ENCODE data around the gene LONP1.
"Not testable (repeated sequence)": the region's sequence is repeated elsewhere in the genome, so short reads cannot be mapped to it uniquely, and the experiment has no call there.

LONP1 gene

DNA sequence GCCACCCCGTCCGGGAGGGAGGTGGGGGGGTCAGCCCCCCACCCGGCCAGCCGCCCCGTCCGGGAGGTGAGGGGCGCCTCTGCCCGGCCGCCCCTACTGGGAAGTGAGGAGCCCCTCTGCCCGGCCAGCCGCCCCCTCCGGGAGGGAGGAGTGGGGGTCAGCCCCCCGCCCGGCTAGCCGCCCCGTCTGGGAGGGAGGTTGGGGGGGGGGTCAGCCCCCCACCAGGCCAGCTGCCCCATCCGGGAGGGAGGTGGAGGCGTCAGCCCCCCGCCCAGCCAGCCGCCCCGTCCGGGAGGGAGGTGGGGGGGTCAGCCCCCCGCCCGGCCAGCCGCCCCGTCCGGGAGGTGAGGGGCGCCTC is 17.9 kb downstream of the LONP1 start:
- H3K27me3 ChIP-seq (replicated peaks in 2 of 5; ENCODE audit: control insufficient read depth in 4 of 5, insufficient read depth in 5 of 5, low read length in 4 of 5); H3K9me3 ChIP-seq (ENCODE audit: control extremely low read depth in 1 of 5, control insufficient read depth in 4 of 5, insufficient read depth in 2 of 5, low read depth in 1 of 5, low read length in 4 of 5); POLR2A ChIA-PET; DNase-seq; H3K4me3 ChIP-seq (ENCODE audit: control insufficient read depth in 1 of 7, extremely low read depth in 1 of 7, insufficient read depth in 4 of 7, low read depth in 2 of 7, low read length in 6 of 7); H3K27ac ChIP-seq (ENCODE audit: insufficient read depth in 1 of 2, low read depth in 1 of 2, low read length in 2 of 2, poor library complexity in 1 of 2, severe bottlenecking in 2 of 2); H3K4me1 ChIP-seq (ENCODE audit: control extremely low read depth in 1 of 4, control insufficient read depth in 4 of 4, insufficient read depth in 4 of 4, low read length in 3 of 4): not testable (repeated sequence)
- WGBS (ENCODE audit: insufficient coverage), result no CpG with 5 or more reads among the region's 28 CpGs
- peaks cover 9 to 71% (median 54%) of the 10 kb centered on the region in 4 experiments for H3K36me3 ChIP-seq (ENCODE audit: control insufficient read depth in 4 of 4, insufficient read depth in 4 of 4, low read length in 3 of 4)
- CTCF ChIA-PET, result interaction anchor here (1.0 kb wide), 1 partner anchor 12 kb away, joined by 3 read pairs; the partner anchor contains the start of gene RPL36

DNA sequence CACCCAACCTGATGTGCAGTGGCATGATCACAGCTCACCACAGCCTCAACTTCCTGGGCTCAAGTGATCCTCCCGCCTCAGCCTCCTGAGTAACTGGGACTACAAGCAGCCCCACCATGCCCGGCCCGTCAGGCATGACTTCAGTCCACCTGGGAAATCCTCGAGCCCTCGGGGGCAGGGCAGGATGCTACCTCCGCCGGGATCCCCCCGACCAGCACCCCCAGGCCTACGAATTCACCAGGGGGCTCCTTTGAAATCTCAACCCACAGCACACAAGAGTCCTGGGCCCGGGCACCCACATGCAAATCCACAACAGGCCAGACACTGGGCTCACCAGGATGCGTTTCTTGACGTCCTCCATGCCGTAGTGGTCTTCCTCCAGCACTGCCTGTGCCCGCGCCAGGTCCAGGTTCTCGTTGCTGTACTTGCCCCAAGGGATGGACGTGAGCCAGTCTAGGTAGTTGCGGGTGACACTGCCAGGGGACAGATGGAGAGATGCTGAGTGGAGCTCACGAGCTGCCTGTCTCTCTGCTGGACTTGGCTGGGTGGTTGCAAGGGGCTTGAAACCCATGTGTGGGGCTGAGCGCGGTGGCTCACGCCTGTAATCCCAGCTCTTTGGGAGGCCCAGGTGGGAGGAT is 19.4 kb downstream of the LONP1 start:
- Histone ChIP-seq H3K27ac (ENCODE audit: insufficient read depth in 1 of 2, low read depth in 1 of 2, low read length in 2 of 2, poor library complexity in 1 of 2, severe bottlenecking in 2 of 2) (no peak overlapping the region), H3K4me1 (ENCODE audit: control extremely low read depth in 1 of 4, control insufficient read depth in 4 of 4, insufficient read depth in 4 of 4, low read length in 3 of 4) (no peaks in the 10 kb centered on the region), H3K4me3 (ENCODE audit: control insufficient read depth in 1 of 7, extremely low read depth in 1 of 7, insufficient read depth in 4 of 7, low read depth in 2 of 7, low read length in 6 of 7) (no peak overlapping the region), H3K27me3 (replicated peaks in 2 of 5; ENCODE audit: control insufficient read depth in 4 of 5, insufficient read depth in 5 of 5, low read length in 4 of 5) (no peaks in the 10 kb centered on the region), H3K36me3 (ENCODE audit: control insufficient read depth in 4 of 4, insufficient read depth in 4 of 4, low read length in 3 of 4) (peaks cover 6 to 73% (median 51%) of the 10 kb centered on the region in 4 experiments), H3K9me3 (ENCODE audit: control extremely low read depth in 1 of 5, control insufficient read depth in 4 of 5, insufficient read depth in 2 of 5, low read depth in 1 of 5, low read length in 4 of 5) (peaks cover 0 to 3% (median 0%) of the 10 kb centered on the region in 5 experiments)
- CTCF ChIA-PET, result interaction anchor here (1.5 kb wide), 1 partner anchor 11 kb away, joined by 4 read pairs; no protein-coding TSS in a partner anchor
- DNase-seq, result no peak
- POLR2A ChIA-PET, result no interaction called here
- 97% methylated on average over 19 of the region's 22 CpGs for WGBS (ENCODE audit: insufficient coverage)

DNA sequence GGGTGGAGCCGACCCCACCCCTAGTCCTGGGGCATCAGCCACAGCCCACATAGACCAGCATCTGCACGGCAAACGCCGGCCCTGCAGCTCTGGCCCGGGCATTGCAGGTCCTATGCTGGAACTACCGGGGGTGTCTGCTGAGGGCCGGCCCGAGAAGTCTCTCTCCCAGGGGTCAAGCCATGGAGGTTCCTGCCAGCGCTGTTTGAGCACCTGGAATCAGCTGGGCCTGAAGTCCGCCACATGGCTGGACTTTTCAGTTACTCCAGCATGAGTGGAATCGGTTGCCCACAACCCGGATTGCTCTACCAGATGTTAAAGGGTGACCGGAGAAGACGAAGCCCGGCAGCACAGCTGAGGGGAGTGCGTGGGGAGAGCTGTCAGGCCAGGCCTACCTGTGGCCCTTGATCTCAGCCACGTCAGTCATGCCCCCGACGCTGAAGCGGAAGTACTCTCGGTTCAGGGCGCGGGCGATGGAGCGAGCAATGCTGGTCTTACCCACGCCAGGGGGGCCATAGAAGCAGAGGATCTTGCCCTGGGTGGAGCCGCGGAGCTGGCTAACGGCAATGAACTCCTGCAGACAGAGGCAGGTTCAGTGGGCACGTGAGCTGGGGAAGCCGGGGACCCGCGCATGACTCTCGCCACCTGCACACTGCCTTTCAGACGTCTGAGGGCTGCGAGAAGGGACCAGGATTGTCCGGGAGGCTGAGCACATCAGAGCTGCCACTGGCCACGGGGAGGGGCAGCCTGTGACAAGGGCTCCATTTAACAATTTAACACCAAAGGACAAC is 21.1 kb downstream of the LONP1 start:
- no peaks in the 10 kb centered on the region for H3K27me3 ChIP-seq (replicated peaks in 2 of 5; ENCODE audit: control insufficient read depth in 4 of 5, insufficient read depth in 5 of 5, low read length in 4 of 5)
- no peak overlapping the region for H3K27ac ChIP-seq (ENCODE audit: insufficient read depth in 1 of 2, low read depth in 1 of 2, low read length in 2 of 2, poor library complexity in 1 of 2, severe bottlenecking in 2 of 2)
- ChIA-PET CTCF (interaction anchor here (1.2 kb wide), 1 partner anchor 9 kb away, joined by 6 read pairs; the partner anchor contains the start of gene RPL36), POLR2A (interaction anchor here (0.6 kb wide), 1 partner anchor 11 kb away, joined by 5 read pairs; no protein-coding TSS in a partner anchor)
- H3K4me3 ChIP-seq (ENCODE audit: control insufficient read depth in 1 of 7, extremely low read depth in 1 of 7, insufficient read depth in 4 of 7, low read depth in 2 of 7, low read length in 6 of 7), result no peak overlapping the region
- H3K36me3 ChIP-seq (ENCODE audit: control insufficient read depth in 4 of 4, insufficient read depth in 4 of 4, low read length in 3 of 4), result peaks cover 2 to 75% (median 55%) of the 10 kb centered on the region in 4 experiments
- WGBS (ENCODE audit: insufficient coverage), result 94% methylated on average over 35 of the region's 38 CpGs
- H3K9me3 ChIP-seq (ENCODE audit: control extremely low read depth in 1 of 5, control insufficient read depth in 4 of 5, insufficient read depth in 2 of 5, low read depth in 1 of 5, low read length in 4 of 5), result peaks cover 0 to 3% (median 0%) of the 10 kb centered on the region in 5 experiments
- no peak for DNase-seq
- no peaks in the 10 kb centered on the region for H3K4me1 ChIP-seq (ENCODE audit: control extremely low read depth in 1 of 4, control insufficient read depth in 4 of 4, insufficient read depth in 4 of 4, low read length in 3 of 4)

DNA sequence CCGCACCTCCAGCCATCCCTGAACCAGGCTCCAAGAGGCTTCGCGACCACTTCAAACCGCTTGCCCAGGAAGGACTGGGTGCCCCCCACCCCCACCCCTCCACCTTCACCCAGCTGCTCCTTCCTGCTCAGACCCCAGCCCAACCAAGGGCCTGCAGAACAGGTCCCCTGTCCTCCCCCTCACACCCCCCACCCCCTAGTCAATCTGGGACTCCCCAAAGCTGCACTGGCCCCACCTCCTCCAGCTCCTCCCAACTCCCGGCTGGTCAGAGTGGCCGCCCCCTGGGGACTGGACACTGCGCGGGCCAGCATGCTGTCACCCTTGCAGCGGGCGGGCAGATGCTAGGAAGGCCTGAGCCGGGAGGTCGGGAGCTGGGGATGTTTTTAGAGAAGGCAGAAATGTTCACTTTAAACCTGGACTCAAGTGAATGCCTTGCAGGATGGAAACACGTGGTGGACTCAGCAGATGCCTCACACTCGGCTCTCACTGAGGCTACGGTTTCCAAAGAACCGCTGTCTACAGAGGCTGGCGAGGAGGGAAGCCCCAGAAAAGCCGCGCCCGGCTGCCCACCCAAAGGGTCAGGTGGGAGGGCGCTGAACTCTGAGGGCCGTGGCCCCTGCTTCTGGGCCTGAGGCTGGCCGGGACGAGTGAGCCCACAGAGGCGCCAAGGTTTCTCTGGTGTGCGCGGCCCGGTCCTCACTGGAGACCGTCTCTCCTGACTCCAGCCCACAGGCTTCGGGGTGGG is 21.9 kb downstream of the LONP1 start:
- peaks cover 0 to 3% (median 0%) of the 10 kb centered on the region in 5 experiments for H3K9me3 ChIP-seq (ENCODE audit: control extremely low read depth in 1 of 5, control insufficient read depth in 4 of 5, insufficient read depth in 2 of 5, low read depth in 1 of 5, low read length in 4 of 5)
- WGBS (ENCODE audit: insufficient coverage), result 94% methylated on average over 23 of the region's 30 CpGs
- no peak overlapping the region for H3K27ac ChIP-seq (ENCODE audit: insufficient read depth in 1 of 2, low read depth in 1 of 2, low read length in 2 of 2, poor library complexity in 1 of 2, severe bottlenecking in 2 of 2)
- no peak for DNase-seq
- peaks cover 0 to 75% (median 56%) of the 10 kb centered on the region in 4 experiments for H3K36me3 ChIP-seq (ENCODE audit: control insufficient read depth in 4 of 4, insufficient read depth in 4 of 4, low read length in 3 of 4)
- H3K4me3 ChIP-seq (ENCODE audit: control insufficient read depth in 1 of 7, extremely low read depth in 1 of 7, insufficient read depth in 4 of 7, low read depth in 2 of 7, low read length in 6 of 7), result no peak overlapping the region
- H3K4me1 ChIP-seq (ENCODE audit: control extremely low read depth in 1 of 4, control insufficient read depth in 4 of 4, insufficient read depth in 4 of 4, low read length in 3 of 4), result no peaks in the 10 kb centered on the region
- CTCF ChIA-PET, result interaction anchor here (1.2 kb wide), 1 partner anchor 9 kb away, joined by 6 read pairs; the partner anchor contains the start of gene RPL36
- no peaks in the 10 kb centered on the region for H3K27me3 ChIP-seq (replicated peaks in 2 of 5; ENCODE audit: control insufficient read depth in 4 of 5, insufficient read depth in 5 of 5, low read length in 4 of 5)
- POLR2A ChIA-PET, result interaction anchor here (0.6 kb wide), 1 partner anchor 12 kb away, joined by 5 read pairs; no protein-coding TSS in a partner anchor

DNA sequence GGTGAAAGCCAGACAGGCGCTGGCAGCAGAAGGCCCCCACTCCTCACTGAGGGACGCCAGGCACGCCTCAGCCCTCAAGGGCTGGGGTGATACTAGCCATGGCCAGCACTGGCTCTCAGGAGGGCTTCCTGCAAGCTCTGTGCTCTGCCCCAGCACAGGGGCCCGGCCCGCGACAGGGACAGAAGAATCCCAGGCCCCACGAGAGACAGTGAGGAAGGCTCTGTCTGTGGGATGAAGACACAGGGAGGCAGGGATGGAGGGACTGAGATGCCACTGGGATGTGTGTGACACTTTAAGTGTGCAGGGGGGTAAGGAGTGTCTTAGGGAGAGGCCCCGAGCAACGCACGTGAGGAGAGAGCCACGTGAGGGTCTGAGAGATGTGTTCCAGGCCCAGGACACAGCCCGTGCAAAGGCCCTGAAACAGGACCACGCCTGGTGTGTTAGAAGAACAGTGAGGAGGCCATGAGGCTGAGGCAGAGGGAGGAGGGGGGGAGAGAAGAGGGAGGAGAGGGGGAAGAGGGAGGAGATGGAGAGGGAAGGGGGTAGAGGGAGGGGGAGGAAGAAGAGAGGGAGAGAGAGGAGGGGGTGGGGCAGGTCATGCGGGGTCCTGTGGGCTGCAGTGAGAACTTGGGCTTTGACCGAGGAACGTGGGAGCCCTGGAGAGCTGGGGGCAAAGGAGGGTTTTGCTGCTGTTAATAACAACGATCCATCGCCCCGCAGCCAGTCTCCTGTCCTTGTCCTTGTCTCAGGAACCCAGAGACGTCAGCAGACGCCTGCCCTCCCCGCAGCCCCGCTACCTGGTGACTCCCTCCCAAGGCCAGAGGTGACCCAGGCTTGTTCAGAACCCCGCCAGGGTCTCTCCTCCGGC is 22.7 kb downstream of the LONP1 start:
- no peak for DNase-seq
- WGBS (ENCODE audit: insufficient coverage), result 90% methylated on average over 21 of the region's 25 CpGs
- Histone ChIP-seq H3K9me3 (ENCODE audit: control extremely low read depth in 1 of 5, control insufficient read depth in 4 of 5, insufficient read depth in 2 of 5, low read depth in 1 of 5, low read length in 4 of 5) (peaks cover 0 to 3% (median 0%) of the 10 kb centered on the region in 5 experiments), H3K4me1 (ENCODE audit: control extremely low read depth in 1 of 4, control insufficient read depth in 4 of 4, insufficient read depth in 4 of 4, low read length in 3 of 4) (peaks cover 0 to under 1% (median under 1%) of the 10 kb centered on the region in 4 experiments), H3K36me3 (ENCODE audit: control insufficient read depth in 4 of 4, insufficient read depth in 4 of 4, low read length in 3 of 4) (peaks cover 0 to 82% (median 62%) of the 10 kb centered on the region in 4 experiments), H3K27me3 (replicated peaks in 2 of 5; ENCODE audit: control insufficient read depth in 4 of 5, insufficient read depth in 5 of 5, low read length in 4 of 5) (no peaks in the 10 kb centered on the region), H3K27ac (ENCODE audit: insufficient read depth in 1 of 2, low read depth in 1 of 2, low read length in 2 of 2, poor library complexity in 1 of 2, severe bottlenecking in 2 of 2) (no peak overlapping the region), H3K4me3 (ENCODE audit: control insufficient read depth in 1 of 7, extremely low read depth in 1 of 7, insufficient read depth in 4 of 7, low read depth in 2 of 7, low read length in 6 of 7) (no peak overlapping the region)
- CTCF ChIA-PET, result no interaction called here
- POLR2A ChIA-PET, result interaction anchor here (0.6 to 1.5 kb wide), 2 partner anchors 15 to 16 kb away, joined by 3 read pairs; no protein-coding TSS in a partner anchor
